Testis (tissue), 3 donors: ENCODE results near the gene ARHGAP26. TPM values are rescaled to one million over a fixed set of nuclear protein-coding genes. Genes with fewer than 3 reads are reported as not detected.

Source experiments
- DNase-seq: peaks from one replicate; pipeline ENCODE4 v3.0.0-alpha.2; 2019
- H3K27ac ChIP-seq, 2 donors: fragments of 200-600 bp; sonication (generic); one replicate each; pipeline ENCODE4 v1.5.1; 2019
- H3K27me3 ChIP-seq: fragments of 200-600 bp; sonication (generic); one replicate; pipeline ENCODE4 v1.5.1; 2019
- H3K36me3 ChIP-seq: fragments of 200-600 bp; sonication (generic); one replicate; pipeline ENCODE4 v1.5.1; 2017; ENCODE audit warnings: low read depth; ENCODE audit errors: missing control alignments
- H3K4me1 ChIP-seq: fragments of 200-600 bp; sonication (generic); one replicate; pipeline ENCODE4 v1.5.1; 2019
- H3K4me3 ChIP-seq, 2 donors: fragments of 200-600 bp; sonication (generic); one replicate each; pipeline ENCODE4 v1.5.1; 2017 to 2019
- H3K9me3 ChIP-seq: fragments of 200-600 bp; sonication (generic); one replicate; pipeline ENCODE4 v1.5.1; 2017
- POLR2A ChIP-seq: fragments of 450-650 bp; IDR thresholded peaks from one replicate; pipeline ENCODE4 v1.6.1; 2017; ENCODE audit warnings: antibody characterized with exemption, mild to moderate bottlenecking, moderate library complexity
- WGBS, 2 donors: methylation state at CpG; one replicate each; pipeline ENCODE4 v1.1.5; 2018; 5-methylcytosine and 5-hydroxymethylcytosine counted together
- intact Hi-C: fragments of 100-400 bp; cut with DNase I; formaldehyde crosslinking; loops from one replicate; pipeline ENCODE4 v1.15.1; 2023; ENCODE audit warnings: low total_unique reads
- polyA plus RNA-seq: library from polyadenylated mRNA; stranded (reverse); fragments of 350-450 nt; fragmentation: Illumina TruSeq; extraction: RNeasy Lipid Tissue Mini Kit (QIAGEN cat#74804); gene quantifications from one replicate; pipeline ENCODE4 v1.2.3, GENCODE V29; 2014; ENCODE audit warnings: low read depth, low replicate concordance; ENCODE audit not compliant: insufficient read depth
- total RNA-seq, 2 donors: library from RNA; depleted of rRNA; stranded (reverse); fragments of >200 nt; gene quantifications; one replicate each; pipeline ENCODE4 v1.2.3, GENCODE V29; 2016
- TF ChIP-seq, protein P1 (sequence below), 3 experiments: fragments of 450-650 bp in 2 of 3; fragments of 200-600 bp in 1 of 3; sonication (generic) in 1 of 3; IDR thresholded peaks; one replicate each; pipeline ENCODE4 v1.5.1; 2016 to 2019; ENCODE audit warnings: antibody characterized with exemption in 3 of 3, mild to moderate bottlenecking in 2 of 3, moderate library complexity in 1 of 3

Gene ARHGAP26
- total and polyA plus RNA-seq, 3 donors from 2014 or later, result 33.8 to 98.7 (median 95.7) TPM

- WGBS, 2 donors, result 80 to 95% methylated on average over 3 to 5 of the region's 5 CpGs
- no peak for DNase-seq
- H3K9me3 ChIP-seq, result no peaks in the 10 kb centered on the region
- H3K4me3 ChIP-seq, result no peak overlapping the region
- H3K4me1 ChIP-seq, result peaks cover 9% of the 10 kb centered on the region
- intact Hi-C loops, result no loop called here
- H3K36me3 ChIP-seq, result no peaks in the 10 kb centered on the region
- no peaks in the 10 kb centered on the region for H3K27me3 ChIP-seq
- no peak overlapping the region for H3K27ac ChIP-seq
- TF ChIP-seq, protein P1, sequence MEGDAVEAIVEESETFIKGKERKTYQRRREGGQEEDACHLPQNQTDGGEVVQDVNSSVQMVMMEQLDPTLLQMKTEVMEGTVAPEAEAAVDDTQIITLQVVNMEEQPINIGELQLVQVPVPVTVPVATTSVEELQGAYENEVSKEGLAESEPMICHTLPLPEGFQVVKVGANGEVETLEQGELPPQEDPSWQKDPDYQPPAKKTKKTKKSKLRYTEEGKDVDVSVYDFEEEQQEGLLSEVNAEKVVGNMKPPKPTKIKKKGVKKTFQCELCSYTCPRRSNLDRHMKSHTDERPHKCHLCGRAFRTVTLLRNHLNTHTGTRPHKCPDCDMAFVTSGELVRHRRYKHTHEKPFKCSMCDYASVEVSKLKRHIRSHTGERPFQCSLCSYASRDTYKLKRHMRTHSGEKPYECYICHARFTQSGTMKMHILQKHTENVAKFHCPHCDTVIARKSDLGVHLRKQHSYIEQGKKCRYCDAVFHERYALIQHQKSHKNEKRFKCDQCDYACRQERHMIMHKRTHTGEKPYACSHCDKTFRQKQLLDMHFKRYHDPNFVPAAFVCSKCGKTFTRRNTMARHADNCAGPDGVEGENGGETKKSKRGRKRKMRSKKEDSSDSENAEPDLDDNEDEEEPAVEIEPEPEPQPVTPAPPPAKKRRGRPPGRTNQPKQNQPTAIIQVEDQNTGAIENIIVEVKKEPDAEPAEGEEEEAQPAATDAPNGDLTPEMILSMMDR (IDR thresholded peaks at IDR 0.05), result no peak
- TF ChIP-seq POLR2A, result no peak
Observed at GRCh38 chr5:143239882-143240518, 469.8 kb downstream of the ARHGAP26 start.

GRCh38 chr5:143241892-143242291 lies 471.7 kb downstream of the ARHGAP26 start:
- no peak for DNase-seq
- Histone ChIP-seq H3K9me3 (no peaks in the 10 kb centered on the region), H3K27me3 (no peaks in the 10 kb centered on the region), H3K27ac (no peak overlapping the region), H3K4me1 (peaks cover 9% of the 10 kb centered on the region), H3K36me3 (no peaks in the 10 kb centered on the region), H3K4me3 (no peak overlapping the region)
- intact Hi-C loops, result no loop called here
- WGBS, 2 donors, result 54 to 59% methylated on average over 1 of the region's 1 CpG
- no peak for TF ChIP-seq POLR2A
- TF ChIP-seq, protein P1 (IDR thresholded peaks at IDR 0.05), result no peak

DNA sequence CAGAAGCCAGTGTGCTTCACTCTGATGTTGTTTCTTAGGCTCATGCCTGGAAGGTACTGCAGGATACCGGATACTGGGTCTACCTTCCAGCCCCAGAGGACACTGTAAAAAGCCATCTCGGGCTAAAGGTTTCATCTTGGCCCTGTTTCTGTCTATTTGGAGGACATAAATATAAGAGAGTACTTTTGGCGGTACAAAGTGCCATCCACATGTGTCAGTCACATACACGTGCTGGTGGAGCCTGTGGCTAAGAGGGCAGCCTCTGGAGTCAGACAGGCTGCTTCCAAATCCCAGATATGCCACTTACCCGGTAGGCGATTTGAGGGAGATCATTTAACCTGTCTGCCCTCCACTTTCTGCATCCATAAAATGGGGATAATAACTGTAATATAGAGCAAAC lies 472.9 kb downstream of the ARHGAP26 start:
- intact Hi-C loops, result no loop called here
- 71 to 82% methylated on average over 6 of the region's 6 CpGs for WGBS, 2 donors
- H3K27ac ChIP-seq, result no peak overlapping the region

DNA sequence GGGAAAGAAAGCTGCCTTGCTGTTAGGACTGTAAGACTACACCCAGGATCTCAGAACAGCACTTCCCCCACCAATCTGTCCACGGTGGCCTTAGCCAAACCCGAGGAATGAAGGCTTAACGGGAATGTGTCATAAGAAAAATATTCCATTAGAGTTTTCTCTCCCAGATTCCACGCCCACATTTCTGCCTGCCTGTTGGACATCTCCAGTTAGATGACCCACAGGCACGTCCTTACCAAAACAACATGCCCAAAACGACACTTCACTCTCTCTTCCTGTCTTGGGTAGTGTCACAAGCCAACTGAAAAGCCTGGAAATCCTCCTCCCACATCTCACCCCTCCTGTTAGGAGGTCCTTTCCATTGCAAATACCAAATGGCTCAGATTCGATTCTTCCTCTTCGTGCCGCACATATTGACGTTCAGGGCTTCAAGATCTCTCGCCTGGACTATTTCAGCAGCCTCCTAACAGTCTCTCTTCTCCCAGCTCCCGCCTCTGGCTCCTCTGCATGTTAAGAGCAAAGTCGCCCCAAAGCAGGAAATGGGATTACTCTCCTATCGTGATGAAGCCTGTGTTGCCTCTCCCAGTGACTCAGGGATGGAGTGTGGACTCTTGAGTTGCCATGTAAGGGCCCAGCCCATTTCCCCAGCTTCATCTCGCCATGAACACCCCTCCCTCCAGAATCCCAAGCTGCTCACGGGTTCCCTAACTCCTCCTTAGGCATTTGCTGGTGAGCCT lies 474.0 kb downstream of the ARHGAP26 start:
- Histone ChIP-seq H3K9me3 (no peaks in the 10 kb centered on the region), H3K4me1 (peaks cover 9% of the 10 kb centered on the region), H3K36me3 (no peaks in the 10 kb centered on the region), H3K4me3 (no peak overlapping the region), H3K27me3 (no peaks in the 10 kb centered on the region), H3K27ac (peak overlapping the region in 1 of 2 donors; percentile 41)
- 43 to 52% methylated on average over 16 of the region's 16 CpGs for WGBS, 2 donors
- peak; percentile 60 for DNase-seq
- intact Hi-C loops, result no loop called here
- TF ChIP-seq, protein P1 (IDR thresholded peaks at IDR 0.05), result no peak
- TF ChIP-seq POLR2A, result no peak

More for the DNA sequence above, 472.9 kb downstream of the ARHGAP26 start:
- no peaks in the 10 kb centered on the region for H3K36me3 ChIP-seq
- H3K4me3 ChIP-seq, result no peak overlapping the region
- no peaks in the 10 kb centered on the region for H3K27me3 ChIP-seq
- no peak for TF ChIP-seq POLR2A
- H3K4me1 ChIP-seq, result peaks cover 9% of the 10 kb centered on the region
- no peaks in the 10 kb centered on the region for H3K9me3 ChIP-seq
- no peak for DNase-seq

DNA sequence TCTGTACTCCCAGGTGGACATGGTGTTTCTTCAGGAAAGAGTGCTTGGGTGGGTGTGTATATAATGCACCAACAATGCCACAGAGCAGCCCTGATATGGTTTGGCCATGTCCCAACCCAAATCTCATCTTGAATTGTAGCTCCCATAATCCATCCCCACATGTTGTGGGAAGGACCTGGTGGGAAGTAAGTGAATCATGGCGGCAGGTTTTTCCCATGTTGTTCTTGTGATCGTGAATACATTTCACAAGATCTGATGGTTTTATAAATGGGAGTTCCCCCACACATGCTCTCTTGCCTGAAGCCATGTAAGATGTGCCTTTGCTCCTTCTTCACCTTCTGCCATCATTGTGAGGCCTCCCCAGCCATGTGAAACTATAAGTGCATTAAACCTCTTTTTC lies 474.8 kb downstream of the ARHGAP26 start:
- H3K27me3 ChIP-seq, result no peaks in the 10 kb centered on the region
- no peak for TF ChIP-seq POLR2A
- TF ChIP-seq, protein P1 (IDR thresholded peaks at IDR 0.05), result no peak
- intact Hi-C loops, result no loop called here
- peaks cover 9% of the 10 kb centered on the region for H3K4me1 ChIP-seq
- H3K4me3 ChIP-seq, result no peak overlapping the region
- DNase-seq, result no peak
- no peak overlapping the region for H3K27ac ChIP-seq
- 91 to 93% methylated on average over 2 of the region's 2 CpGs for WGBS, 2 donors
- no peaks in the 10 kb centered on the region for H3K36me3 ChIP-seq
- no peaks in the 10 kb centered on the region for H3K9me3 ChIP-seq
